H1 (cell line): ENCODE measurements around the gene CD300A. TPM values are rescaled to one million over a fixed set of nuclear protein-coding genes. Genes with fewer than 3 reads are reported as not detected.

Experiments used
- CTCF ChIA-PET: fragments of 300-600 bp; sonication (Branson Sonifier 250); formaldehyde crosslinking; loops from one replicate; lab custom pipeline; 2021; ENCODE audit not compliant: partially characterized antibody; lab: Charles Lee
- POLR2A ChIA-PET: fragments of 300-600 bp; sonication (Branson Sonifier 250); formaldehyde crosslinking; loops from one replicate; lab custom pipeline; 2021; ENCODE audit warnings: inconsistent platforms; ENCODE audit not compliant: partially characterized antibody; lab: Charles Lee
- DNase-seq, 2 experiments: peaks; one replicate each; pipeline versions ENCODE4 v3.0.0 to v3.0.0-alpha.2; 2010 to 2022; ENCODE audit warnings: low spot score in 2 of 2, low read depth in 1 of 2, mixed read lengths in 1 of 2
- FAIRE-seq: peaks from 2 replicates; lab custom pipeline; 2011; peaks lifted over from hg19 to GRCh38; lab: Jason Lieb, UNC
- H2AFZ ChIP-seq: 2 replicates; pipeline ENCODE4 v1.8.1; 2012; ENCODE audit warnings: low read length, inconsistent platforms
- H2AK5ac ChIP-seq: 2 replicates; pipeline ENCODE4 v1.6.1; 2013; ENCODE audit warnings: low read depth, low read length
- H2BK120ac ChIP-seq: replicated peaks from 2 replicates; pipeline ENCODE3; 2013; ENCODE audit warnings: low read depth, low read length, inconsistent platforms
- H2BK12ac ChIP-seq: 2 replicates; pipeline ENCODE4 v1.6.1; 2013; ENCODE audit warnings: low read depth, low read length
- H2BK15ac ChIP-seq: 2 replicates; pipeline ENCODE4 v1.6.1; 2013; ENCODE audit warnings: low read length
- H2BK20ac ChIP-seq: 2 replicates; pipeline ENCODE4 v1.6.1; 2013; ENCODE audit warnings: low read length
- H2BK5ac ChIP-seq: 2 replicates; pipeline ENCODE4 v1.6.1; 2013; ENCODE audit warnings: low read depth, low read length
- H3K14ac ChIP-seq: 2 replicates; pipeline ENCODE4 v1.6.1; 2013; ENCODE audit warnings: inconsistent platforms; ENCODE audit not compliant: insufficient read length
- H3K18ac ChIP-seq: 2 replicates; pipeline ENCODE4 v1.6.1; 2013; ENCODE audit warnings: low read length; ENCODE audit errors: extremely low read depth
- H3K23ac ChIP-seq: 2 replicates; pipeline ENCODE4 v1.6.1; 2013; ENCODE audit warnings: inconsistent platforms; ENCODE audit not compliant: insufficient read length
- H3K23me2 ChIP-seq: 2 replicates; pipeline ENCODE4 v1.6.1; 2013; ENCODE audit warnings: low read depth, low read length
- H3K27ac ChIP-seq: 2 replicates; pipeline ENCODE4 v1.6.1; 2011; ENCODE audit warnings: low read depth, low read length, inconsistent platforms
- H3K27me3 ChIP-seq, 4 experiments: replicated peaks in 1 of 4; 1 replicate in 1 of 4; 2 replicates in 3 of 4; pipeline versions ENCODE4 v1.6.1 to v1.8.1; 2011 to 2013; ENCODE audit warnings: low read length in 3 of 4, mild to moderate bottlenecking in 3 of 4, inconsistent platforms in 2 of 4, mixed read lengths in 2 of 4, moderate library complexity in 1 of 4; ENCODE audit not compliant: control insufficient read depth in 3 of 4, insufficient read depth in 3 of 4; ENCODE audit errors: extremely low read depth in 1 of 4
- H3K36me3 ChIP-seq, 4 experiments: 2 replicates each; pipeline versions ENCODE4 v1.6.1 to v1.8.1; 2011 to 2013; ENCODE audit warnings: mild to moderate bottlenecking in 4 of 4, low read length in 3 of 4, moderate library complexity in 2 of 4, control low read depth in 1 of 4, inconsistent platforms in 1 of 4; ENCODE audit not compliant: insufficient read depth in 4 of 4, control insufficient read depth in 2 of 4
- H3K4ac ChIP-seq: replicated peaks from 2 replicates; pipeline ENCODE3; 2013; ENCODE audit warnings: low read length, low read depth, mixed read lengths, inconsistent platforms; ENCODE audit not compliant: insufficient read length
- H3K4me1 ChIP-seq, 4 experiments: replicated peaks in 1 of 4; 1 replicate in 1 of 4; 2 replicates in 3 of 4; pipeline versions ENCODE4 v1.6.1 to v1.8.1; 2011 to 2013; ENCODE audit warnings: low read length in 3 of 4, inconsistent platforms in 2 of 4, mixed read lengths in 1 of 4; ENCODE audit not compliant: insufficient read depth in 4 of 4, control insufficient read depth in 3 of 4
- H3K4me2 ChIP-seq, 2 experiments: 2 replicates each; pipeline versions ENCODE4 v1.6.1 to v1.8.1; 2011 to 2013; ENCODE audit warnings: low read depth in 2 of 2, low read length in 2 of 2, control low read depth in 1 of 2, inconsistent platforms in 1 of 2, mild to moderate bottlenecking in 1 of 2; ENCODE audit not compliant: insufficient read depth in 1 of 2
- H3K4me3 ChIP-seq, 4 experiments: fragments of 200-600, 300-600 bp in 1 of 4; sonication (generic), shearing (Covaris generic), sonication (Bioruptor Twin) in 1 of 4; 2 replicates each; pipeline versions ENCODE4 v1.5.1 to v1.8.1; 2011 to 2016; ENCODE audit warnings: low read length in 4 of 4, low read depth in 3 of 4, control low read depth in 2 of 4, inconsistent platforms in 2 of 4, mild to moderate bottlenecking in 2 of 4, mixed read lengths in 1 of 4, moderate library complexity in 1 of 4; ENCODE audit not compliant: insufficient read depth in 2 of 4; ENCODE audit errors: extremely low read depth in 1 of 4
- H3K56ac ChIP-seq: replicated peaks from 2 replicates; pipeline ENCODE3; 2013; ENCODE audit warnings: low read depth, mild to moderate bottlenecking, mixed read lengths, low read length, inconsistent platforms; ENCODE audit not compliant: insufficient read length
- H3K79me1 ChIP-seq: 2 replicates; pipeline ENCODE4 v1.6.1; 2013; ENCODE audit warnings: low read depth, low read length, control low read depth
- H3K79me2 ChIP-seq, 2 experiments: 2 replicates each; pipeline versions ENCODE4 v1.6.1 to v1.8.1; 2012 to 2013; ENCODE audit warnings: low read length in 2 of 2, mild to moderate bottlenecking in 2 of 2, inconsistent platforms in 1 of 2; ENCODE audit not compliant: insufficient read depth in 2 of 2, control insufficient read depth in 1 of 2
- H3K9ac ChIP-seq, 4 experiments: replicated peaks in 1 of 4; 1 replicate in 1 of 4; 2 replicates in 3 of 4; pipeline versions ENCODE4 v1.6.1 to v1.8.1; 2011 to 2013; ENCODE audit warnings: low read depth in 3 of 4, low read length in 3 of 4, control low read depth in 2 of 4, mild to moderate bottlenecking in 2 of 4, moderate library complexity in 2 of 4, inconsistent platforms in 1 of 4; ENCODE audit errors: extremely low read depth in 1 of 4
- H3K9me3 ChIP-seq, 2 experiments: 2 replicates each; pipeline versions ENCODE4 v1.6.1 to v1.8.1; 2012 to 2013; ENCODE audit warnings: mild to moderate bottlenecking in 2 of 2, moderate library complexity in 2 of 2, control low read depth in 1 of 2, inconsistent platforms in 1 of 2, low read depth in 1 of 2, low read length in 1 of 2, mixed read lengths in 1 of 2; ENCODE audit not compliant: insufficient read depth in 2 of 2
- H4K20me1 ChIP-seq, 2 experiments: replicated peaks in 1 of 2; 2 replicates each; pipeline versions ENCODE3 to v1.8.1; 2011 to 2013; ENCODE audit warnings: inconsistent platforms in 2 of 2, low read length in 2 of 2, mild to moderate bottlenecking in 1 of 2; ENCODE audit not compliant: insufficient read depth in 2 of 2, control insufficient read depth in 1 of 2
- H4K5ac ChIP-seq: 2 replicates; pipeline ENCODE4 v1.6.1; 2013; ENCODE audit warnings: low read length, low read depth, mixed read lengths, inconsistent platforms; ENCODE audit not compliant: insufficient read length
- H4K8ac ChIP-seq: 2 replicates; pipeline ENCODE4 v1.8.0; 2013; ENCODE audit warnings: mild to moderate bottlenecking, moderate library complexity, low read length, inconsistent platforms; ENCODE audit not compliant: insufficient read depth; ENCODE audit errors: extremely low read depth
- H4K91ac ChIP-seq: replicated peaks from 2 replicates; pipeline ENCODE3; 2013; ENCODE audit warnings: low read length, mixed read lengths, inconsistent platforms; ENCODE audit not compliant: insufficient read length
- CBX5 ChIP-seq: fragments of 300-800, 300-1000 bp; sonication (generic); IDR thresholded peaks from 2 replicates; pipeline ENCODE4 v1.7.1; 2016; ENCODE audit warnings: antibody characterized with exemption, low read length, low read depth
- CEBPB ChIP-seq: IDR thresholded peaks from 2 replicates; pipeline ENCODE4 v1.6.1; 2012; ENCODE audit warnings: low read depth, low read length
- EZH2 ChIP-seq: fragments of 200-600 bp; sonication (generic); IDR thresholded peaks from 2 replicates; pipeline ENCODE4 v1.7.1; 2012; ENCODE audit warnings: low read depth, mild to moderate bottlenecking, moderate library complexity, low read length, inconsistent platforms; ENCODE audit not compliant: severe bottlenecking
- GABPA ChIP-seq: IDR thresholded peaks from 2 replicates; pipeline ENCODE4 v1.6.1; 2011; ENCODE audit warnings: mild to moderate bottlenecking, low read length, moderate library complexity, borderline replicate concordance; ENCODE audit not compliant: insufficient read depth
- HDAC2 ChIP-seq, 2 experiments: fragments of 300-600 bp in 1 of 2; sonication (generic) in 1 of 2; IDR thresholded peaks; 2 replicates each; pipeline ENCODE4 v1.6.1; 2011 to 2012; ENCODE audit warnings: low read depth in 2 of 2, low read length in 2 of 2, mild to moderate bottlenecking in 2 of 2, moderate library complexity in 2 of 2, borderline replicate concordance in 1 of 2, inconsistent platforms in 1 of 2
- KDM5A ChIP-seq: fragments of 200-600 bp; IDR thresholded peaks from 2 replicates; pipeline ENCODE4 v1.7.1; 2012; ENCODE audit warnings: mild to moderate bottlenecking, low read length, inconsistent platforms, mixed read lengths
- MAFK ChIP-seq: IDR thresholded peaks from 2 replicates; pipeline ENCODE4 v1.6.1; 2012; ENCODE audit warnings: low read depth, mild to moderate bottlenecking, improper control_type of control experiment, low read length
- NANOG ChIP-seq: IDR thresholded peaks from 2 replicates; pipeline ENCODE4 v1.6.1; 2011; ENCODE audit warnings: low read length, low read depth, mild to moderate bottlenecking, inconsistent platforms; ENCODE audit not compliant: insufficient read depth, poor library complexity, severe bottlenecking
- RXRA ChIP-seq: IDR thresholded peaks from 2 replicates; pipeline ENCODE4 v1.6.1; 2011; ENCODE audit warnings: low read depth, mild to moderate bottlenecking, low read length, moderate library complexity; ENCODE audit not compliant: insufficient read depth
- SIRT6 ChIP-seq: IDR thresholded peaks from one replicate; pipeline ENCODE4 v1.7.1; 2012; ENCODE audit warnings: low read length, inconsistent platforms
- TAF7 ChIP-seq: optimal IDR thresholded peaks from 2 replicates; pipeline ENCODE3; 2011; ENCODE audit warnings: low read depth, mild to moderate bottlenecking, inconsistent platforms, low read length, moderate library complexity, borderline replicate concordance
- YY1 ChIP-seq: IDR thresholded peaks from 2 replicates; pipeline ENCODE4 v1.6.1; 2011; ENCODE audit warnings: low read depth, mild to moderate bottlenecking, low read length
- WGBS, 2 experiments: shearing (Covaris generic) in 1 of 2; methylation state at CpG; one replicate each; pipeline versions ENCODE4 v1.1.6 to v1.1.7; 2013 to 2015; ENCODE audit warnings: low lambda C conversion rate in 2 of 2, mixed read lengths in 2 of 2, inconsistent platforms in 1 of 2, low coverage in 1 of 2, missing lambda C conversion rate in 1 of 2; ENCODE audit not compliant: insufficient replicate concordance in 2 of 2, insufficient coverage in 1 of 2, insufficient read length in 1 of 2; ENCODE audit errors: extremely low coverage in 1 of 2, missing lambda C conversion rate in 1 of 2; 5-methylcytosine and 5-hydroxymethylcytosine counted together
- polyA plus RNA-seq, 7 experiments: library from polyadenylated mRNA; depleted of rRNA in 3 of 7; stranded (reverse) in 5 of 7; unstranded in 2 of 7; fragments of >200 nt in 5 of 7; fragments of 200-250 nt in 2 of 7; gene quantifications; 1 replicate in 5 of 7; 2 replicates in 1 of 7; 4 replicates in 1 of 7; pipeline versions ENCODE4 v1.2.1 to v1.2.3, GENCODE V29; 2011 to 2013; ENCODE audit warnings: missing spikeins in 2 of 7, mixed read lengths in 2 of 7
- total RNA-seq: library from RNA; stranded (reverse); fragmentation: NEBNext Ultra II Directional; extraction: Animal tissue kit (Norgen Biotek cat#: 25700); gene quantifications from 2 replicates; pipeline ENCODE4 v1.2.1, GENCODE V29; 2021
- TF ChIP-seq, protein P1 (sequence below): IDR thresholded peaks from 2 replicates; pipeline ENCODE4 v1.6.1; 2012; ENCODE audit warnings: inconsistent platforms

Gene CD300A
- total and polyA plus RNA-seq, 2 of the 8 experiments (the other 6 are each of a cell fraction or from before 2014, with no cell fraction given), result 0.52 to 1.3 TPM

DNA sequence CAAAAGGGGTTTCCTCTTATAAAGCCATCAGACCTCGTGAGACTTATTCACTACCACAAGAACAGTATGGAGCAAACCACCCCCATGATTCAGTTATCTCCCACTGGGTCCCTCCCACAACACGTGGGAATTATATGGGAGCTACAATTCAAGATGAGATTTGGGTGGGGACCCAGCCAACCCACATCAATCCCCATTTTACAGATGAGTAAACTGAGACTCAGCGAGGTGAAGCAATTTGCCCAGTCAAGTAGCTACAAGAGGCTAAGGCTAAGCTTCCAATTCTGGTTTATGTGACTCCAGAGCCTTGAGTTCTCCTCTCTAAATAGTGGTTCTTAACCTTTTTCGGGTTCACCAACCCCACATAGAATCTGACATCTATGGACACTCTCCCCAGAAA, 8.8 kb downstream of the CD300A start:
- H4K20me1 ChIP-seq, result no peaks in the 10 kb centered on the region
- POLR2A ChIA-PET, result interaction anchor here (0.6 kb wide), 1 partner anchor 11 kb away, joined by 4 read pairs; no protein-coding TSS in a partner anchor
- no peak overlapping the region for H2BK5ac ChIP-seq
- no peaks in the 10 kb centered on the region for H3K23me2 ChIP-seq
- 87% methylated on average over 4 of the region's 4 CpGs; no CpG with 5 or more reads in 1 of the 2 experiments for WGBS, 2 experiments
- H3K18ac ChIP-seq, result no peak overlapping the region
- no peaks in the 10 kb centered on the region for H3K79me2 ChIP-seq
- H4K5ac ChIP-seq, result no peak overlapping the region
- no peak overlapping the region for H3K9ac ChIP-seq
- H2BK15ac ChIP-seq, result no peak overlapping the region
- no peak overlapping the region for H3K4me2 ChIP-seq
- no peak overlapping the region for H2BK12ac ChIP-seq
- no peak overlapping the region for H3K4ac ChIP-seq
- H3K27me3 ChIP-seq, result no peaks in the 10 kb centered on the region; a peak in 1 of 7 replicates
- H4K8ac ChIP-seq, result no peak overlapping the region
- H2AFZ ChIP-seq, result no peak overlapping the region
- no peaks in the 10 kb centered on the region for H3K36me3 ChIP-seq
- no peak overlapping the region for H3K14ac ChIP-seq
- no peak for DNase-seq
- H3K23ac ChIP-seq, result no peak overlapping the region
- no peak overlapping the region for H2AK5ac ChIP-seq
- no peaks in the 10 kb centered on the region for H3K79me1 ChIP-seq
- peaks cover 7 to 13% of the 10 kb centered on the region in 2 experiments; a peak in 2 of 4 replicates for H3K9me3 ChIP-seq
- no peak overlapping the region for H2BK120ac ChIP-seq
- no peak overlapping the region for H3K27ac ChIP-seq
- H3K4me3 ChIP-seq, result no peak overlapping the region
- H4K91ac ChIP-seq, result no peak overlapping the region
- no peak overlapping the region for H3K56ac ChIP-seq
- CTCF ChIA-PET, result interaction anchor here (0.9 to 3.2 kb wide), 4 partner anchors 9 to 107 kb away, joined by 3 to 9 read pairs (median 6); partner anchors contain the start of gene GPR142
- H2BK20ac ChIP-seq, result no peak overlapping the region
- FAIRE-seq, result no peak
- H3K4me1 ChIP-seq, result no peaks in the 10 kb centered on the region
- TF ChIP-seq YY1, result no peak
- no peak for TF ChIP-seq CBX5
- TF ChIP-seq SIRT6, result no peak
- TF ChIP-seq TAF7, result no peak
- TF ChIP-seq MAFK, result no peak
- no peak for TF ChIP-seq GABPA
- TF ChIP-seq, protein P1, sequence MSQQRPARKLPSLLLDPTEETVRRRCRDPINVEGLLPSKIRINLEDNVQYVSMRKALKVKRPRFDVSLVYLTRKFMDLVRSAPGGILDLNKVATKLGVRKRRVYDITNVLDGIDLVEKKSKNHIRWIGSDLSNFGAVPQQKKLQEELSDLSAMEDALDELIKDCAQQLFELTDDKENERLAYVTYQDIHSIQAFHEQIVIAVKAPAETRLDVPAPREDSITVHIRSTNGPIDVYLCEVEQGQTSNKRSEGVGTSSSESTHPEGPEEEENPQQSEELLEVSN, result no peak
- TF ChIP-seq RXRA, result no peak
- TF ChIP-seq EZH2, result no peak
- no peak for TF ChIP-seq NANOG
- TF ChIP-seq CEBPB, result no peak
- TF ChIP-seq KDM5A, result no peak
- TF ChIP-seq HDAC2 (IDR thresholded peaks at IDR 0.05; ENCODE audit: borderline replicate concordance in 1 of 2, low read depth in 2 of 2, low read length in 2 of 2), result no peak
